ENCODE results near the gene WIPF3.

The WIPF3 gene

DNA sequence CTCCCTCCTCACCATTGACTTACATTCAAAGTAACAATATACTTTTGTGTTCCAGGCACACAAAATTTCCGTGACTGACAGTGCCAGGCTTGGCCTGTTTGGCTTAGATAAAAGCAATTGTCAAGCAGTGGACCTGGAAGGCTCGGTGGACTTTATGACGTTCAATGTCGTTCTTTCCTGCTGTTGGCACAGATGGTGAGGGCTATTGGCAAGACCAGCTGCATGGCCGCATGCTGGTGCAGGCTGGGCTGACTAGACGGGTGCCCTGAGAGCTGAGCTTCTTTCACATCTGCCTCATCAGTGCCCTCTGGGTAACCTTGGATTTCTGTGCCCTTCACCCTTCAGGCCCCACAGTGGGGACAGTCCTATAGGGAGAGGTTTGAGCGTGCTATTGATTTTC lies 45.2 kb downstream of the WIPF3 start:
- no peak for DNase-seq

DNA sequence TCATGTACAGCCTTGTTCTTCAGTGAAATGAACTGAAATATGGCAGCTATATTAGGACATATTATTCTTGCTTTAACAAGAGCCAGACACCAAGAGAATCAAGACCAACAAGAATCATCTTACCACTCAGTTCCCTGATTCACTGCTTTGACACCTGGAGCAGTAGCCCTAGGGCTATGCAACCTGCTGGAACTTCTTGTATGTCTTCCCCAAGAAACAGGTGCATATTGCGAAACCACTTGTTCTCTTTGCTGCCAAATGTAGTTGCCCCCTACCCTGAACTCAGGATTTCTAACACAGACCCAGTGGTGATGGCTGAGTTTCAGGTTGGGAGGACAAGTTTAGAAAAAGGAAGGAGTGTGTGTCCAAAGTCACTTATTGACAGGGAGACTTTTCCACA lies 46.1 kb downstream of the WIPF3 start:
- no peak for DNase-seq

- DNase-seq = peak; percentile 21 to 27
Measured at GRCh38 chr7:29853072-29853471, 46.8 kb downstream of the WIPF3 start.

- DNase-seq = peak; percentile 68 to 84
Measured at GRCh38 chr7:29853789-29854188, 47.5 kb downstream of the WIPF3 start.

GRCh38 chr7:29854257-29854938 lies 48.1 kb downstream of the WIPF3 start:
- no peak for DNase-seq

- no peak for DNase-seq
Measured at GRCh38 chr7:29857654-29858053, 51.3 kb downstream of the WIPF3 start.

- no peak for DNase-seq
Measured at GRCh38 chr7:29858191-29858951, 52.1 kb downstream of the WIPF3 start.

DNA sequence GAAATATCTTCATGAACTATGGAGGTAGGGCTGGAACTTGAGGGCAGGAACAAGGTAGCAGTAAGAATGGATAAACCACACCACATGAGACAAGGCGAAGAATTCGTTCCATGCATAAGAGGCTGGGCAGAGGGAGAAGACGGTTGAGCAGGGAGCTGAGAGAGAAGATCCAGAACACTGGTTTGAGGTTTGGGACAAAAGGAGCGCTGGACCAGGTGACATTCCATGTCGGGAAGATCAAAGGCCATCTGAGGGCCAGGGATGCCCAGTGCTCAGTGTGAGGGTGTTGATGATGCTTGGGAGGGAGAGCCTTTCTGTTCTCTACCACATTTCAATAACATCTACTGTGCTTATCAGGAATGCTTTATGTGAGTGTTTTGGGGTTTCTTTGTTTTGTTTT lies 52.8 kb downstream of the WIPF3 start:
- no peak for DNase-seq

GRCh38 chr7:29859524-29860185 lies 53.3 kb downstream of the WIPF3 start:
- no peak for DNase-seq

GRCh38 chr7:29860186-29860585 lies 53.9 kb downstream of the WIPF3 start:
- DNase-seq = no peak

- no peak for DNase-seq
Measured at GRCh38 chr7:29861884-29862283, 55.6 kb downstream of the WIPF3 start.

DNA sequence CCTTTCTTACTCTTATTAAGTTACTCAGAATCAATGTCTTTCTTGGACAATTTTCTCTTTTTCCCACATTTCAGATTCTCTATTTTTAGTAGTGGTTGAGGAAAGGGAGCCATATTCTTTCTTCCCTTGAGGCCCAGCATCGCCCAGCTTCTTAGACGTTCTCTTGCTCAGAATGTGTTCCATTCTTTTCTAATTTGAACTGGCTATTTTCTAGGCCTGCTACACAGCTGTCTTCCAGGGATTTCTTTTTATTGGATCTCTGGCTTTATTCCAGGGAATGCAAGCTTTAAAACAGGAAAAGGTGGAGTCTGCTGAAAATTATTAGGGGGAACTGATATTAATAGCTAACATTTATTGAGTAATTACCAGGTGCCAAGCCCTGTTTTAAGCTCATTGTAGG lies 58.3 kb downstream of the WIPF3 start:
- no peak for DNase-seq

DNA sequence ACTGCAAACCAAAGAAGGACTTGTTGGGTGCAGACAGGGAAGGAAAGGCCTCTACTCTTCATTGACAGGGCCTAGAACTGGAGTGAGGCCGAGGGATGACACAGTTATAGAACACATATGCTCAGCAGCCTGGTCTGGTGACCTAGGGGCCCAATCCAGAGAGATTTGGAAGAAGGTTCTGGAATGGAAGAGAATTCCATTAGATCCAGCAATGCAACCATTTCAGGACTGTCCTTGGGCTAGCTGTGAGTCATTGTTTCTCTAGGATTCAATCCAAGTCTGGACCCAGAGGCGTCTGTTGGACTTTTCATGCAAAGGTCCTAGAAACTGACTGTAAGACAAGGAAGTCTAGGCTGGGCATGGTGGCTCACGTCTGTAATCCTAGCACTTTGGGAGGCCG lies 59.2 kb downstream of the WIPF3 start:
- no peak for DNase-seq

DNA sequence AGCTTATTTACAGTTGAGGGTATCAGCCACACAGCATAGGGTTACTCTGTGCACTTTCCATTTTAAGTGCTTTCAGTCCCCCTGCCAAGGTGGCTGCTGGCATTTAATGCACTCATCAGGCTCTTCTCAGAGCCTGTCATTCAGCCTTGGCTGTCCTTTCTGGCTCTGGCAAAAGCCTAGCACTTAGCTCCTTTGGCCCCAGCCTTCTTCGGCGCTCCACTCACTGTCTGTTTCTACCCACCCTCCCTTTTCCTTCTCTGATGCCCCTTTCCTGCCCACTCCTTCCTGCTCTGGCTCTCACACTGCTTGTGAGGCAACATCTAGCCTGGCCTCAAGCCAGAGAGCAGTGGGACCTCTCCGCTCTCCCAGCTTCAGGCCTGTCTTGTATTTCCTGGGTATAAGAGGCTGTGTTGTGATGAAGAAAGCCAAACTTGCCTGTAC lies 60.2 kb downstream of the WIPF3 start:
- DNase-seq = no peak

- no peak for DNase-seq
Measured at GRCh38 chr7:29871787-29872398, 65.6 kb downstream of the WIPF3 start.

DNA sequence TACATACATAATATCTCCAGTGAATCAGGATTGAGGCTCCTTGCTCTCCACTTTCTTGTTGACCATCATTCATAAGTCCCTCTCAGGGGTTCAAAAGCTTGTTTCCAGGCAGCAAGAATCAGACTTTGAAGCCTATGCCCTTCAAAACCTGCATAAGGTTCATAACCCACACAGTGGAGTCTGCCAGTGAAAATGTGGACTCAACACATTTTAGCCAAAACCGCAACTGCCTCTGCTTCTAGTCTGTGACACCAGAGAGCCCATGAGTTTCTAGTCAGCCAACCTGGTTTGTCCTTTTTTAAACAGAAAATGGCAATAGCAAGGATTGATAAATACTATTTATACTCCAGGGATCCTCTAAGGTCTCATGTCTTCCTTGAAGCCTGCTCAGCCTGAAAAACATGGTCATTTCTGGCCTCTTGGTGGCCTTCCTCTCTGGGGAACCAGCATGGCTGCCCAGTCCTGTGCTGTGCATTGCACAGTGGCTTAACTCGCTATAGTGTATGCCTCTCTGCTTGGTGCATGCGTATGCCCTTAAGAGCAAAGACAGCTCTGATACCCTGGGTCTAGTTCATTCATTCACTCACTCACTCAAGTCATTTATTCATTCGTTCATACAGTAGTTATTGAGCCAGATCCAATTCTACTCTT lies 67.5 kb downstream of the WIPF3 start:
- DNase-seq = no peak

DNA sequence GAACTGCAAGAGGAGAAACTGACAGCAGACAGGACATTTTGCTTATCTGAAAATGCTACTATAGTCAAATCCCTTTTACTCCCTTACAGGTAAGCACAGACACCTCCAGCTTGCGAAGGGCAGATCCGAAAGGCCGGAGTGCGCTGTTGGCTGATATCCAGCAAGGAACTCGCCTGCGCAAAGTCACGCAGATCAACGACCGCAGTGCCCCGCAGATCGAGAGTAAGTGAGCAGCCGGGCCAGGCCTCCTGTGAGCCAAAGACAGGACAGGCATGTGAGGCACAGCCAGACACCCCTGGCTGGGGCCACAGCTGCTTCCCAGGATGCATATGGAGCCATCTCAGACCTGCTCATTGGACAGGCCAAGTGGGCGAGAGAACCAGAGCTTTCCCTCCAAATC lies 69.4 kb downstream of the WIPF3 start:
- DNase-seq = no peak

GRCh38 chr7:29877196-29877595 lies 70.9 kb downstream of the WIPF3 start:
- peak; percentile 79 to 89 for DNase-seq

GRCh38 chr7:29878081-29878688 lies 71.9 kb downstream of the WIPF3 start:
- DNase-seq = peak in 1 of 2 experiments; percentile 60

DNA sequence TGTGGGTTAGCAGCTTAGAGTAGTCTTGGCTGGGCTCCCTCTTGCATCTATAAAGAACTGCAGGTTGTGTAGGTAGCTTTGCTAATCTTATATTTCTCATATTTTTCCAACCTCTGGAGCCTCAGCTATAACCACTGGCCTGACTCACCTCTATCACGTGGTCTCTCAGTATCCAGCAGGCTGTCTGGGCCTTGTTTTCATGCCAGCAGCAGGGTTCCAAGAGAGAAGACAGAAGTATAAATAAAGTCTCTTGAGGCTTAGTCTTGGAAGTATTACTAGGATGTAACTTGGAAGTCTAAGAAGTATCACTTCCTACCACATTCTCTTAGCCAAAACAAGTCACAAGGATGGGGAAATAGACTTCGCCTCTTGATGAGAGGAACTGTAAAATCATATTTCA lies 73.3 kb downstream of the WIPF3 start:
- no peak for DNase-seq

- peak in 1 of 2 experiments; percentile 11 for DNase-seq
Measured at GRCh38 chr7:29881724-29882123, 75.4 kb downstream of the WIPF3 start.

DNA sequence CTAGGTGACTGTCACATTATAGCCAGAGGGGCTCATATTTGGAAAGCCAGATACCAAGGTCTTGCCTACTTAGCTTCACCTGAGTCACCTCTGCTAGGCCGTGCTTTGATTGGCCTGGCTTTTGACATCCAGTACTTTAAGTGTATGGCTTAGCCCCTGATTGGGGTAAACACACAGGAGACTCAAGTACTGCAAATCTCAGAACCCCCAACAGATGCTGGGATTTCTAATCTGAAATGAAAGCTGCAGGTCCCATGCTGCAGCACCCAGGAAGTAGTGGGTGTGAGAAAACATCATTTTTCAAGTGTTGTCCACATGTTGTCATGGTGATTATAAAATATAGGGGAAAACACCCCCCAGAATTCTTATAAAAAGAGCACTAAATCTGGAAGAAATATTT lies 76.2 kb downstream of the WIPF3 start:
- no peak for DNase-seq
